SK-N-SH (cell line): ENCODE data around the gene DHDDS. TPM values are rescaled to one million over a fixed set of nuclear protein-coding genes. Genes with fewer than 3 reads are reported as not detected.

Experiments
- CTCF ChIA-PET: fragments of 300-600, 350-600 bp; formaldehyde crosslinking; extraction: SDS; loops from one replicate; lab custom pipeline; 2021; lab: Yijun Ruan, JAX
- POLR2A ChIA-PET: fragments of 350-600 bp; sonication (Branson Sonifier 250); formaldehyde crosslinking; extraction: SDS; loops from one replicate; lab custom pipeline; 2020; ENCODE audit warnings: antibody characterized with exemption, inconsistent platforms; lab: Yijun Ruan, JAX
- DNase-seq: peaks from one replicate; pipeline ENCODE4 v3.0.0; 2012
- H2AFZ ChIP-seq: fragments of 200-600 bp; sonication (generic); 2 replicates; pipeline ENCODE4 v1.8.1; 2016; ENCODE audit warnings: antibody characterized with exemption, mild to moderate bottlenecking, low read depth
- H3F3A ChIP-seq: fragments of 200-600 bp; sonication (generic); replicated peaks from 2 replicates; pipeline ENCODE3; 2016; ENCODE audit warnings: antibody characterized with exemption, mild to moderate bottlenecking; ENCODE audit not compliant: insufficient read depth
- H3K27ac ChIP-seq, 2 experiments: fragments of 200-500 bp in 1 of 2; fragments of 200-600 bp in 1 of 2; sonication (Bioruptor generic) in 1 of 2; sonication (generic), shearing (Covaris generic) in 1 of 2; 2 replicates each; pipeline versions ENCODE4 v1.5.1 to v1.6.1; 2014 to 2016; ENCODE audit warnings: low read depth in 2 of 2, inconsistent platforms in 1 of 2, low read length in 1 of 2, mild to moderate bottlenecking in 1 of 2, mixed read lengths in 1 of 2
- H3K27me3 ChIP-seq: fragments of 200-600 bp; sonication (generic), shearing (Covaris generic); 2 replicates; pipeline ENCODE4 v1.6.1; 2016; ENCODE audit warnings: mixed run types; ENCODE audit not compliant: insufficient read depth
- H3K36me3 ChIP-seq, 2 experiments: fragments of 200-500 bp in 1 of 2; fragments of 200-600 bp in 1 of 2; sonication (Bioruptor generic) in 1 of 2; sonication (generic) in 1 of 2; replicated peaks in 1 of 2; 2 replicates each; pipeline versions ENCODE3 to v1.5.1; 2014 to 2016; ENCODE audit warnings: low read length in 1 of 2, mild to moderate bottlenecking in 1 of 2; ENCODE audit not compliant: insufficient read depth in 2 of 2, control insufficient read depth in 1 of 2
- H3K4me1 ChIP-seq, 2 experiments: fragments of 200-500 bp in 1 of 2; fragments of 200-600 bp in 1 of 2; sonication (Bioruptor generic) in 1 of 2; sonication (generic), shearing (Covaris generic) in 1 of 2; 2 replicates each; pipeline versions ENCODE4 v1.5.1 to v1.6.1; 2014 to 2016; ENCODE audit warnings: low read depth in 1 of 2, low read length in 1 of 2, mixed run types in 1 of 2; ENCODE audit not compliant: insufficient read depth in 2 of 2, control insufficient read depth in 1 of 2
- H3K4me2 ChIP-seq: fragments of 200-600 bp; sonication (generic), shearing (Covaris generic); 2 replicates; pipeline ENCODE4 v1.6.1; 2017; ENCODE audit warnings: mixed run types
- H3K4me3 ChIP-seq, 2 experiments: fragments of 200-500 bp in 1 of 2; fragments of 200-600 bp in 1 of 2; sonication (Bioruptor generic) in 1 of 2; sonication (generic), shearing (Covaris generic) in 1 of 2; 2 replicates each; pipeline versions ENCODE4 v1.5.1 to v1.8.1; 2014 to 2016; ENCODE audit warnings: low read depth in 2 of 2, inconsistent platforms in 1 of 2, low read length in 1 of 2, mild to moderate bottlenecking in 1 of 2, mixed read lengths in 1 of 2, moderate library complexity in 1 of 2
- H3K79me2 ChIP-seq: fragments of 200-600 bp; sonication (generic); 2 replicates; pipeline ENCODE4 v1.8.1; 2017; ENCODE audit warnings: mild to moderate bottlenecking; ENCODE audit not compliant: insufficient read depth
- H3K9ac ChIP-seq: fragments of 200-600 bp; sonication (generic); 2 replicates; pipeline ENCODE4 v1.6.1; 2017; ENCODE audit warnings: mixed run types
- H3K9me2 ChIP-seq: fragments of 200-600 bp; sonication (generic); 2 replicates; pipeline ENCODE4 v1.6.1; 2017; ENCODE audit warnings: mixed run types
- H3K9me3 ChIP-seq: fragments of 200-600 bp; sonication (generic); 2 replicates; pipeline ENCODE4 v1.6.1; 2017; ENCODE audit warnings: mixed run types, mild to moderate bottlenecking, moderate library complexity
- H4K20me1 ChIP-seq: fragments of 200-600 bp; sonication (generic); 2 replicates; pipeline ENCODE4 v1.6.1; 2017; ENCODE audit warnings: mild to moderate bottlenecking, mixed run types; ENCODE audit not compliant: insufficient read depth
- ELF1 ChIP-seq: IDR thresholded peaks from 2 replicates; pipeline ENCODE4 v1.4.0; 2012
- EZH2phosphoT487 ChIP-seq: fragments of 200-600 bp; sonication (generic); IDR thresholded peaks from 2 replicates; pipeline ENCODE4 v1.6.1; 2017; ENCODE audit warnings: low read depth, mixed run types, mild to moderate bottlenecking, antibody characterized with exemption, moderate library complexity, borderline replicate concordance
- FOSL2 ChIP-seq: IDR thresholded peaks from 2 replicates; pipeline ENCODE4 v1.4.0; 2012; ENCODE audit warnings: low read depth, mild to moderate bottlenecking, moderate library complexity, borderline replicate concordance
- NFIC ChIP-seq: IDR thresholded peaks from 2 replicates; pipeline ENCODE4 v1.4.0; 2012; ENCODE audit warnings: borderline replicate concordance
- POLR2AphosphoS5 ChIP-seq: IDR thresholded peaks from 2 replicates; pipeline ENCODE4 v1.6.1; 2012; ENCODE audit warnings: low read depth, low read length
- SIN3A ChIP-seq: IDR thresholded peaks from 2 replicates; pipeline ENCODE4 v1.6.1; 2012; ENCODE audit warnings: low read depth, mild to moderate bottlenecking, low read length, moderate library complexity, borderline replicate concordance
- SMC3 ChIP-seq: IDR thresholded peaks from 2 replicates; pipeline ENCODE4 v1.6.1; 2012; ENCODE audit warnings: low read depth, low read length, improper control_type of control experiment
- TCF12 ChIP-seq: IDR thresholded peaks from 2 replicates; pipeline ENCODE4 v1.4.0; 2012
- TEAD4 ChIP-seq: IDR thresholded peaks from 2 replicates; pipeline ENCODE4 v1.4.0; 2012; ENCODE audit warnings: mild to moderate bottlenecking, borderline replicate concordance; ENCODE audit not compliant: insufficient read depth
- USF1 ChIP-seq: IDR thresholded peaks from 2 replicates; pipeline ENCODE4 v1.4.0; 2012; ENCODE audit warnings: low read depth, borderline replicate concordance
- WGBS: methylation state at CpG from one replicate; pipeline ENCODE4 v1.1.6; 2017; ENCODE audit warnings: low lambda C conversion rate; 5-methylcytosine and 5-hydroxymethylcytosine counted together
- polyA plus RNA-seq, 3 experiments: library from polyadenylated mRNA; depleted of rRNA; stranded (reverse); fragments of >200 nt; gene quantifications; 2 replicates each; pipeline ENCODE4 v1.2.3, GENCODE V29; 2012
- TF ChIP-seq, protein P1 (sequence below): fragments of 150-350 bp; IDR thresholded peaks from 2 replicates; pipeline ENCODE4 v1.6.1; 2017; ENCODE audit warnings: antibody characterized with exemption, low read length, low read depth, borderline replicate concordance

Gene DHDDS
- polyA plus RNA-seq, 1 of the 3 experiments (the other 2 are of a cell fraction), result 25.0 TPM

GRCh38 chr1:26469558-26469957, 37.4 kb downstream of the DHDDS start:
- Histone ChIP-seq H4K20me1 (peaks cover 26% of the 10 kb centered on the region), H3K4me2 (no peak overlapping the region), H3K9me3 (no peaks in the 10 kb centered on the region), H3F3A (peaks cover 30% of the 10 kb centered on the region), H3K9ac (no peak overlapping the region), H3K36me3 (peaks cover 40 to 64% of the 10 kb centered on the region in 2 experiments), H3K27me3 (no peaks in the 10 kb centered on the region), H2AFZ (no peak overlapping the region), H3K27ac (no peak overlapping the region), H3K9me2 (no peaks in the 10 kb centered on the region), H3K79me2 (peaks cover 17% of the 10 kb centered on the region), H3K4me1 (peaks cover 3 to 26% of the 10 kb centered on the region in 2 experiments; a peak in 3 of 4 replicates), H3K4me3 (no peak overlapping the region)
- DNase-seq, result no peak
- ChIA-PET CTCF (interaction anchor here (0.6 to 1.7 kb wide), 6 partner anchors 25 to 510 kb away, joined by 3 to 7 read pairs (median 4); partner anchors contain the start of gene DHDDS), POLR2A (interaction anchor here (1.4 kb wide), 1 partner anchor 18 kb away, joined by 3 read pairs; no protein-coding TSS in a partner anchor)
- TF ChIP-seq EZH2phosphoT487 (no peak), SMC3 (no peak), TCF12 (no peak), TEAD4 (no peak), POLR2AphosphoS5 (no peak), USF1 (no peak), FOSL2 (no peak), ELF1 (no peak), SIN3A (no peak)
- TF ChIP-seq, protein P1, sequence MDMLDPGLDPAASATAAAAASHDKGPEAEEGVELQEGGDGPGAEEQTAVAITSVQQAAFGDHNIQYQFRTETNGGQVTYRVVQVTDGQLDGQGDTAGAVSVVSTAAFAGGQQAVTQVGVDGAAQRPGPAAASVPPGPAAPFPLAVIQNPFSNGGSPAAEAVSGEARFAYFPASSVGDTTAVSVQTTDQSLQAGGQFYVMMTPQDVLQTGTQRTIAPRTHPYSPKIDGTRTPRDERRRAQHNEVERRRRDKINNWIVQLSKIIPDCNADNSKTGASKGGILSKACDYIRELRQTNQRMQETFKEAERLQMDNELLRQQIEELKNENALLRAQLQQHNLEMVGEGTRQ, result no peak
- 98% methylated on average over 5 of the region's 5 CpGs for WGBS

DNA sequence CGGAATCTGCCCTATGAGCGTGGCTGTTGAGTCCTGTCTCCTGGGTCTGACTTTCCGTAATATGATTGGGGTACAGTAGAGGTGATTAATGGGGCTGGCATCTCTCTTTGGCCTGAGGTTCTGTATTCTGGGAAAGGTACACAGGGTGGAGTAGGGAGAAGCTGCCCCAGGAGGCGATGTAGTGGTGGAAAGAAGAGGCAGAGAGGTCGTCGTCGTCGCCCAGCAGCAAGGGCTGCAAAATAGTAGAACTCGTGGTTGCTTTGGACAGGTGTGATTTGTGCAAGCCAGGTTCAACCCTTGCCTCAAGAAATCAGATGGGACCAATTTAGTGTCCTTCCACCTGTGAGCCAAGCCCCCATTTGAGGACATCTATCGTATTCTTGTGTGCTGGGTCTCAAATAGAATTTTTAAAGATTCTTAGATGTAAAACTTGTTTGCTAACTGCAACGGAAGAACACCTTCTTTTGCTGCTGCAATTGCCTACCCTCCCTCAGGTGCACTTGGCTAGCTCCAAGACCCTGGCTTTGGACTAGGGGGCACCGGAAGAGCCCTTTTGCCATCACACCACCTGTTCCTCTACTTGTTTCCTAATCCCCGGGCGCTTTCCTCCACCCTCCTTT, 38.9 kb downstream of the DHDDS start:
- Histone ChIP-seq H3K27me3 (no peaks in the 10 kb centered on the region), H3K4me3 (peak overlapping the region; percentile 94 to 95), H3K9me2 (no peaks in the 10 kb centered on the region), H3K9ac (no peak overlapping the region), H3K4me2 (peak overlapping the region; percentile 82), H3K36me3 (peaks cover 39 to 57% of the 10 kb centered on the region in 2 experiments), H2AFZ (no peak overlapping the region), H3F3A (peaks cover 35% of the 10 kb centered on the region), H3K4me1 (peaks cover 6 to 26% of the 10 kb centered on the region in 2 experiments; a peak in 3 of 4 replicates), H3K27ac (peak overlapping the region in 1 of 2 experiments; percentile 98; a peak in 3 of 4 replicates), H3K9me3 (no peaks in the 10 kb centered on the region), H4K20me1 (peaks cover 32% of the 10 kb centered on the region), H3K79me2 (peaks cover 25% of the 10 kb centered on the region)
- CTCF ChIA-PET, result interaction anchor here (0.9 to 2.0 kb wide), 10 partner anchors 10 to 221 kb away, joined by 3 to 7 read pairs (median 4); no protein-coding TSS in a partner anchor
- POLR2A ChIA-PET, result interaction anchor here (0.7 to 2.6 kb wide), 9 partner anchors 11 to 415 kb away, joined by 3 to 16 read pairs (median 3); partner anchors contain the start of genes DHDDS and SH3BGRL3
- DNase-seq, result no peak
- WGBS, result 61% methylated on average over 13 of the region's 14 CpGs
- TF ChIP-seq NFIC, result no peak
